ENCODE results near the gene RCN1.
"Not testable (repeated sequence)": the region's sequence is repeated elsewhere in the genome, so short reads cannot be mapped to it uniquely, and the experiment has no call there.

DNA sequence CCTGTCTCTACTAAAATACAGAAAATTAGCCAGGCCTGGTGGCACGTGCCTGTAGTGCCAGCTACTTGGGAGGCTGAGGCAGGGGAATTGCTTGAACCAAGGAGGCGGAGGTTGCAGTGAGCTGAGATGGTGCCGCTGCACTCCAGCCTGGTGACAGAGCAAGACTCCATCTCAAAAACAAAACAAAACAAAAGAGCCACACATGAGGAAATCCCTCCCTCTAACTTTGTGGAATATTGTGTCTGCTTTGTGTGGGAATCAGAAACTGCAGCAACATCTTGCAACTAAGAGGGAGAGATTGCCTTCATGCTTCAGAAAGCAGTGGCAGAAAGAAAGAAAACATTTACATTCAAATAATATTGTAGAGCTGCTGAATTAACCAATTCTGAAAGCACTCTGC is 27.8 kb upstream of the RCN1 start:
- TF ChIP-seq, protein P1, sequence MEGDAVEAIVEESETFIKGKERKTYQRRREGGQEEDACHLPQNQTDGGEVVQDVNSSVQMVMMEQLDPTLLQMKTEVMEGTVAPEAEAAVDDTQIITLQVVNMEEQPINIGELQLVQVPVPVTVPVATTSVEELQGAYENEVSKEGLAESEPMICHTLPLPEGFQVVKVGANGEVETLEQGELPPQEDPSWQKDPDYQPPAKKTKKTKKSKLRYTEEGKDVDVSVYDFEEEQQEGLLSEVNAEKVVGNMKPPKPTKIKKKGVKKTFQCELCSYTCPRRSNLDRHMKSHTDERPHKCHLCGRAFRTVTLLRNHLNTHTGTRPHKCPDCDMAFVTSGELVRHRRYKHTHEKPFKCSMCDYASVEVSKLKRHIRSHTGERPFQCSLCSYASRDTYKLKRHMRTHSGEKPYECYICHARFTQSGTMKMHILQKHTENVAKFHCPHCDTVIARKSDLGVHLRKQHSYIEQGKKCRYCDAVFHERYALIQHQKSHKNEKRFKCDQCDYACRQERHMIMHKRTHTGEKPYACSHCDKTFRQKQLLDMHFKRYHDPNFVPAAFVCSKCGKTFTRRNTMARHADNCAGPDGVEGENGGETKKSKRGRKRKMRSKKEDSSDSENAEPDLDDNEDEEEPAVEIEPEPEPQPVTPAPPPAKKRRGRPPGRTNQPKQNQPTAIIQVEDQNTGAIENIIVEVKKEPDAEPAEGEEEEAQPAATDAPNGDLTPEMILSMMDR (IDR thresholded peaks at IDR 0.05) = not testable (repeated sequence)
- not testable (repeated sequence) for TF ChIP-seq POLR2A (IDR thresholded peaks at IDR 0.05)

Data from esophagus squamous epithelium (tissue), 4 donors.